K562 (cell line): ENCODE measurements around the gene FGF22. TPM values are rescaled to one million over a fixed set of nuclear protein-coding genes. Genes with fewer than 3 reads are reported as not detected.
A peak's percentile ranks its signal among the peaks of the same experiment; 100 is the strongest.

ENCODE experiments used
- CCNT2 ChIP-seq: IDR thresholded peaks from 2 replicates; pipeline ENCODE4 v1.6.1; 2011; ENCODE audit warnings: borderline replicate concordance, low read depth, mild to moderate bottlenecking, moderate library complexity, mixed read lengths, low read length; ENCODE audit not compliant: insufficient read length; ENCODE audit errors: extremely low read depth
- CREB1 ChIP-seq, 2 experiments: sonication (generic) in 1 of 2; formaldehyde crosslinking in 1 of 2; IDR thresholded peaks; 2 replicates each; pipeline versions ENCODE4 v1.6.1 to v1.8.0; 2012 to 2022; ENCODE audit warnings: inconsistent platforms in 1 of 2, mild to moderate bottlenecking in 1 of 2, missing genetic modification reagents in 1 of 2, moderate library complexity in 1 of 2
- DDX20 ChIP-seq: fragments of 450-650 bp; IDR thresholded peaks from 2 replicates; pipeline ENCODE4 v1.6.1; 2016; ENCODE audit warnings: missing genetic modification characterization, low read depth, mild to moderate bottlenecking, missing compliant biosample characterization, moderate library complexity
- EP400 ChIP-seq: fragments of 450-650 bp; IDR thresholded peaks from 2 replicates; pipeline ENCODE4 v1.6.1; 2017; ENCODE audit warnings: antibody characterized with exemption, mild to moderate bottlenecking, moderate library complexity
- HDAC2 ChIP-seq: fragments of 450-650 bp; IDR thresholded peaks from 2 replicates; pipeline ENCODE4 v1.6.1; 2016; ENCODE audit warnings: mild to moderate bottlenecking
- HNRNPH1 ChIP-seq: fragments of 200-400 bp; formaldehyde crosslinking; optimal IDR thresholded peaks from 2 replicates; pipeline ENCODE3; 2017; ENCODE audit warnings: low read depth, mild to moderate bottlenecking, low read length, moderate library complexity
- JUNB ChIP-seq: fragments of 450-650 bp; formaldehyde crosslinking; conservative IDR thresholded peaks from 2 replicates; pipeline ENCODE4 v1.4.0; 2020; ENCODE audit warnings: mild to moderate bottlenecking
- KDM5B ChIP-seq: fragments of 200-600 bp; sonication (generic); IDR thresholded peaks from 2 replicates; pipeline ENCODE4 v1.6.1; 2012; ENCODE audit warnings: low read depth, mild to moderate bottlenecking, moderate library complexity, low read length, control low read depth, inconsistent platforms; ENCODE audit not compliant: insufficient replicate concordance
- MYC ChIP-seq, 2 experiments: fragments of 250-450 bp in 1 of 2; sonication (Bioruptor Pico) in 1 of 2; IDR thresholded peaks; 2 replicates each; pipeline versions ENCODE4 v1.5.1 to v1.6.1; 2012 to 2021; ENCODE audit warnings: low read depth in 2 of 2, borderline replicate concordance in 1 of 2, improper control_type of control experiment in 1 of 2, low read length in 1 of 2, mild to moderate bottlenecking in 1 of 2, moderate library complexity in 1 of 2
- NELFE ChIP-seq: IDR thresholded peaks from 2 replicates; pipeline ENCODE4 v1.6.1; 2011; ENCODE audit warnings: mild to moderate bottlenecking; ENCODE audit not compliant: insufficient read depth, insufficient read length
- NR2C1 ChIP-seq, 2 experiments: fragments of 450-650 bp; IDR thresholded peaks; 2 replicates each; pipeline ENCODE4 v1.6.1; 2017; ENCODE audit warnings: mild to moderate bottlenecking in 2 of 2, antibody characterized with exemption in 1 of 2, inconsistent platforms in 1 of 2, missing compliant biosample characterization in 1 of 2, missing genetic modification characterization in 1 of 2
- RBBP5 ChIP-seq: fragments of 200-600 bp; sonication (generic); IDR thresholded peaks from 2 replicates; pipeline ENCODE4 v1.6.1; 2012; ENCODE audit warnings: borderline replicate concordance, mild to moderate bottlenecking, low read length, control low read depth, inconsistent platforms; ENCODE audit not compliant: insufficient read depth, poor library complexity, severe bottlenecking
- SIRT6 ChIP-seq: IDR thresholded peaks from one replicate; pipeline ENCODE4 v1.6.1; 2012; ENCODE audit warnings: low read depth, mild to moderate bottlenecking, control low read depth, inconsistent platforms, low read length, moderate library complexity
- SUPT5H ChIP-seq: fragments of 450-650 bp; IDR thresholded peaks from 2 replicates; pipeline ENCODE4 v1.6.1; 2016
- TAF15 ChIP-seq: fragments of 200-400 bp; formaldehyde crosslinking; IDR thresholded peaks from 2 replicates; pipeline ENCODE4 v1.6.1; 2017; ENCODE audit warnings: mild to moderate bottlenecking, low read depth, low read length, moderate library complexity
- TARDBP ChIP-seq: fragments of 450-650 bp; IDR thresholded peaks from 2 replicates; pipeline ENCODE4 v1.6.1; 2016
- ZFP1 ChIP-seq: fragments of 450-650 bp; formaldehyde crosslinking; IDR thresholded peaks from 2 replicates; pipeline ENCODE4 v1.4.0; 2020; ENCODE audit warnings: mild to moderate bottlenecking, mixed read lengths
- polyA plus RNA-seq, 8 experiments: library from polyadenylated mRNA; depleted of rRNA in 4 of 8; stranded (reverse) in 5 of 8; unstranded in 3 of 8; fragments of >200 nt; fragmentation: Nextera tagmentation in 2 of 8; fragmentation: Illumina TruSeq in 1 of 8; extraction: Ambion mirVana in 2 of 8; extraction: Trizol in 1 of 8; gene quantifications; 2 replicates each; pipeline versions ENCODE4 v1.2.1 to v1.2.3, GENCODE V29; 2011 to 2014; ENCODE audit warnings: inconsistent platforms in 1 of 8, missing spikeins in 1 of 8
- total RNA-seq, 7 experiments: library from RNA; depleted of rRNA in 6 of 7; stranded (reverse); fragments of >200 nt in 6 of 7; fragmentation: Illumina TruSeq in 2 of 7; extraction: Trizol in 2 of 7; gene quantifications; 2 replicates each; pipeline versions ENCODE4 v1.2.1 to v1.2.3, GENCODE V29; 2011 to 2021; ENCODE audit warnings: low replicate concordance in 1 of 7
- TF ChIP-seq, protein P1 (sequence below): fragments of 450-650 bp; formaldehyde crosslinking; IDR thresholded peaks from 2 replicates; pipeline ENCODE4 v1.4.0; 2020; ENCODE audit warnings: mild to moderate bottlenecking, moderate library complexity
- TF ChIP-seq, protein P2 (sequence below), 2 experiments: IDR thresholded peaks; 2 replicates each; pipeline ENCODE4 v1.6.1; 2011; ENCODE audit warnings: borderline replicate concordance in 1 of 2, control low read depth in 1 of 2, low read depth in 1 of 2, low read length in 1 of 2, mild to moderate bottlenecking in 1 of 2, mixed read lengths in 1 of 2, moderate library complexity in 1 of 2; ENCODE audit not compliant: insufficient read depth in 1 of 2, insufficient read length in 1 of 2, poor library complexity in 1 of 2, severe bottlenecking in 1 of 2; ENCODE audit errors: extremely low read depth in 1 of 2
- TF ChIP-seq, protein P3 (sequence below): fragments of 450-650 bp; conservative IDR thresholded peaks from 2 replicates; pipeline ENCODE4 v1.6.1; 2016; ENCODE audit warnings: missing genetic modification characterization, low read depth, mild to moderate bottlenecking, control low read depth, missing compliant biosample characterization

FGF22 gene
- total and polyA plus RNA-seq, 9 of the 15 experiments (the other 6 are each of a cell fraction or from before 2014, with no cell fraction given): 0.14 to 2.2 (median 0.86) TPM; not detected in 4

DNA sequence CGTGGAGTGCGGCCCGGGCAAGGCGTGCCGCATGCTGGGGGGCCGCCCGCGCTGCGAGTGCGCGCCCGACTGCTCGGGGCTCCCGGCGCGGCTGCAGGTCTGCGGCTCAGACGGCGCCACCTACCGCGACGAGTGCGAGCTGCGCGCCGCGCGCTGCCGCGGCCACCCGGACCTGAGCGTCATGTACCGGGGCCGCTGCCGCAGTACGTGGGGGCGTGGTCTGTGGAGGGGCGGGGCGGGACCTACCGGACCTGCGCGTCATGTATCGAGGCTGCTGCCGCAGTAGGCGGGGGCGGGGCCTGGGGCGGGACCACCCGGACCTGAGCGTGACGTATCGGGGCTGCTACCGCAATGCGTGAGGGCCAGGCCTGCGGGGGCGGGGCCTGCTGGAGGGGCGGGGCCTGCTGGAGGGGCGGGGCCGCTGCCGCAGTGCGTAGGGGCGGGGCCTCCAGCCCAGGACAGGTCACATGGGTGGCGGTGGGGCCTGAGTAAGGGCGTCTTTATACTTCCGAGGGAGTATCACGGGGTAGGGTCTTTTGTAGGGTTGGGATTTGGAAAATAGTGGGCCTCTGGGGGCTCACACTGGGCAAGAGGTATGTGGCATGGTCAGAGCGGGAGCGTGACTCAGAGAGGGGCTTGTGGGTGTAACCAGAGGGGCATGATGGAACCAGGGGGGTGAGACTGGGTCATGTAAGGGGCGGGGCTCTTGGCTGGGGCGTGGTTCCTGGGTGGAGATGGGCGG lies 40.8 kb downstream of the FGF22 start (continued):
- TF ChIP-seq CCNT2 (peak; percentile 89), TAF15 (no peak), RBBP5 (peak; percentile 57), JUNB (CRISPR knock-in tag) (0 out of 2 replicates have a peak, but pooled peaks have one; percentile 28), CREB1 (IDR thresholded peaks at IDR 0.05) (peak; percentile 79), CREB1 (CRISPR knock-in tag; IDR thresholded peaks at IDR 0.05) (peak; percentile 83), TARDBP (0 out of 2 replicates have a peak, but pooled peaks have one; percentile 82), NELFE (no peak), MYC (IDR thresholded peaks at IDR 0.05; ENCODE audit: low read depth, low read length) (peak; percentile 70), MYC (CRISPR knock-in tag; IDR thresholded peaks at IDR 0.05; ENCODE audit: borderline replicate concordance, low read depth) (no peak), HNRNPH1 (no peak), DDX20 (tag) (no peak), NR2C1 (IDR thresholded peaks at IDR 0.05) (no peak), NR2C1 (tag; IDR thresholded peaks at IDR 0.05) (no peak), ZFP1 (CRISPR knock-in tag) (no peak), KDM5B (peak; percentile 69), HDAC2 (peak; percentile 90), SUPT5H (peak; percentile 90), EP400 (peak; percentile 80), SIRT6 (no peak)
- TF ChIP-seq, protein P1, sequence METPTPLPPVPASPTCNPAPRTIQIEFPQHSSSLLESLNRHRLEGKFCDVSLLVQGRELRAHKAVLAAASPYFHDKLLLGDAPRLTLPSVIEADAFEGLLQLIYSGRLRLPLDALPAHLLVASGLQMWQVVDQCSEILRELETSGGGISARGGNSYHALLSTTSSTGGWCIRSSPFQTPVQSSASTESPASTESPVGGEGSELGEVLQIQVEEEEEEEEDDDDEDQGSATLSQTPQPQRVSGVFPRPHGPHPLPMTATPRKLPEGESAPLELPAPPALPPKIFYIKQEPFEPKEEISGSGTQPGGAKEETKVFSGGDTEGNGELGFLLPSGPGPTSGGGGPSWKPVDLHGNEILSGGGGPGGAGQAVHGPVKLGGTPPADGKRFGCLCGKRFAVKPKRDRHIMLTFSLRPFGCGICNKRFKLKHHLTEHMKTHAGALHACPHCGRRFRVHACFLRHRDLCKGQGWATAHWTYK (CRISPR knock-in tag): peak; percentile 69; the same call in 1 of the 2 replicates
- TF ChIP-seq, protein P2, sequence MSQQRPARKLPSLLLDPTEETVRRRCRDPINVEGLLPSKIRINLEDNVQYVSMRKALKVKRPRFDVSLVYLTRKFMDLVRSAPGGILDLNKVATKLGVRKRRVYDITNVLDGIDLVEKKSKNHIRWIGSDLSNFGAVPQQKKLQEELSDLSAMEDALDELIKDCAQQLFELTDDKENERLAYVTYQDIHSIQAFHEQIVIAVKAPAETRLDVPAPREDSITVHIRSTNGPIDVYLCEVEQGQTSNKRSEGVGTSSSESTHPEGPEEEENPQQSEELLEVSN (IDR thresholded peaks at IDR 0.05; ENCODE audit: borderline replicate concordance in 1 of 2, extremely low read depth in 1 of 2, insufficient read depth in 1 of 2, insufficient read length in 1 of 2, low read depth in 1 of 2, low read length in 1 of 2, poor library complexity in 1 of 2, severe bottlenecking in 1 of 2): peak; percentile 68 to 93
- TF ChIP-seq, protein P3, sequence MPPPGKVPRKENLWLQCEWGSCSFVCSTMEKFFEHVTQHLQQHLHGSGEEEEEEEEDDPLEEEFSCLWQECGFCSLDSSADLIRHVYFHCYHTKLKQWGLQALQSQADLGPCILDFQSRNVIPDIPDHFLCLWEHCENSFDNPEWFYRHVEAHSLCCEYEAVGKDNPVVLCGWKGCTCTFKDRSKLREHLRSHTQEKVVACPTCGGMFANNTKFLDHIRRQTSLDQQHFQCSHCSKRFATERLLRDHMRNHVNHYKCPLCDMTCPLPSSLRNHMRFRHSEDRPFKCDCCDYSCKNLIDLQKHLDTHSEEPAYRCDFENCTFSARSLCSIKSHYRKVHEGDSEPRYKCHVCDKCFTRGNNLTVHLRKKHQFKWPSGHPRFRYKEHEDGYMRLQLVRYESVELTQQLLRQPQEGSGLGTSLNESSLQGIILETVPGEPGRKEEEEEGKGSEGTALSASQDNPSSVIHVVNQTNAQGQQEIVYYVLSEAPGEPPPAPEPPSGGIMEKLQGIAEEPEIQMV: no peak
